ENCODE results near the gene NEDD4L.
A peak's percentile ranks its signal among the peaks of the same experiment; 100 is the strongest.

The NEDD4L gene

DNA sequence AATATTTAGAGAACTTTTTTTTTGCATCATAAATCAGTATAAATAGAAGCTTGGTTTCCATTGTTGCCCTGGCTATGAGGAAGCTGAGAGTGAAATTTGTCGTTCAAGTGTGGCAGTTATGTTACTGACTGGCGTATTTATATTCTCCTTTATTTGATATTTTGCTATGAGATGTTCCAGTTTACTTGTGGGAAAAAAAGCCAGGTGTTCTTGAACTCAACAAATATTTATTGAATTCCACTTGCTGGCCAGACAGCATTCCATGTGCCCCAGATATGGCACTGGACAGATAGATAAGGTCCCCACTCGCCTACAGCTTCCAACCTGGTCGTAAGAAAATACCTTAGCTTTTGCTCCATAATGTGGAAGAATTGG lies 44.7 kb downstream of the NEDD4L start:
- peaks cover 4 to 25% of the 10 kb centered on the region in 2 donors for H3K4me1 ChIP-seq (ENCODE audit: control insufficient read depth in 1 of 2, insufficient read depth in 2 of 2, low read length in 2 of 2)
- H3K4me3 ChIP-seq (ENCODE audit: low read depth in 1 of 2, low read length in 2 of 2), result no peak overlapping the region
- H3K27ac ChIP-seq (ENCODE audit: low read depth, low read length), result no peak overlapping the region
- no peak overlapping the region for H3K9ac ChIP-seq (ENCODE audit: low read depth in 1 of 2, low read length in 2 of 2)
- H3K36me3 ChIP-seq (ENCODE audit: control insufficient read depth in 1 of 2, insufficient read depth in 2 of 2, low read length in 2 of 2), result no peaks in the 10 kb centered on the region
- no peaks in the 10 kb centered on the region for H3K9me3 ChIP-seq (ENCODE audit: control insufficient read depth in 1 of 2, low read length in 2 of 2)
- no peaks in the 10 kb centered on the region for H3K27me3 ChIP-seq (ENCODE audit: control insufficient read depth in 1 of 2, insufficient read depth in 2 of 2, low read length in 2 of 2)

DNA sequence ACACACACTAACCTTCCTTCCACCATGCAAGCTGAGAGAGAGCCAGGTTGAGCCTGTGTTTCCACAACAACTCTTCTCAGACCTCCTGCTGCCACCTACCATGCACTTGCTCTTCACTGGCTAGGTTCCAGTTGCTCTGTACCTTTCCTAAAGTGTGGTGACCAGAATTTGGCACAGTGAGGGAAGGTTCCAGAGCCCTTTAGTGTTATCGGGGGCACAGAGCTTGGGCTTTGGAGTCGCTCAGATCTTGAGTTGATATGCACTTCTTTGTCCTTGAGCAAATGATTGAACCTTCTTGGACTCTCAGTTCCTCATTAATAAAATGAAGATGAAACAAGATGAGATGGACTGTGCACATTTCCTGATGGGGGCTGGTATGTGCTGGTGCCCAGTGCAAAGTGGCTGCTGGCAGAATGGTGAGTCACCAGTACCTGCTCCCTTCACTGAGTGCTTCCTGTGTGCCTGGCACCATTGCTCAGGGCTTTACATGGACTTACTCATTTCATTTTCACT lies 47.1 kb downstream of the NEDD4L start:
- Histone ChIP-seq H3K4me1 (ENCODE audit: control insufficient read depth in 1 of 2, insufficient read depth in 2 of 2, low read length in 2 of 2) (peaks cover 4 to 33% of the 10 kb centered on the region in 2 donors), H3K27ac (ENCODE audit: low read depth, low read length) (no peak overlapping the region), H3K9ac (ENCODE audit: low read depth in 1 of 2, low read length in 2 of 2) (no peak overlapping the region), H3K9me3 (ENCODE audit: control insufficient read depth in 1 of 2, low read length in 2 of 2) (no peaks in the 10 kb centered on the region), H3K36me3 (ENCODE audit: control insufficient read depth in 1 of 2, insufficient read depth in 2 of 2, low read length in 2 of 2) (no peaks in the 10 kb centered on the region), H3K27me3 (ENCODE audit: control insufficient read depth in 1 of 2, insufficient read depth in 2 of 2, low read length in 2 of 2) (no peaks in the 10 kb centered on the region), H3K4me3 (ENCODE audit: low read depth in 1 of 2, low read length in 2 of 2) (no peak overlapping the region)

DNA sequence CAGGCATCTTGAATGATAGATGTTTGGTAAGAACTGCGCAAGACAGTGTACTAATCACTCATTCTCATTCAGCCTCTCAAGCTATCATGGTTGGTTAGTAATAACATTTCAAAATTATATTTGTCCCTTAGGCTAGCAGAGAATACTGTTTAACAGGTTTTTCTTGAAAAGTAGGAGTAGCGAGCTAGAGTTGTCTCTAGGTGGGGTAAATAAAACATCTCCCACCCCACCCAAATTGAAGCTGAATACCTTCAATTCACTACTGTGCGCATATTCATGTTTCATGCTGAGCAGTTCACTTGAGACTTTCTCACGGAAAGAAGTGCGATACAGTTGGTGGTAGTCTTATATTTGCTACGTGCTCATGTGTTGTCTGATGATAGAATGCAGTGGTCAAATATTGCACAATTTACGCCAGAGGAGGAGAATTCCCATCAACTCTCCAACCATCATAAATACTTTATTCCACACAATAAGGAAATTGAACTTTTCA lies 49.3 kb downstream of the NEDD4L start:
- Histone ChIP-seq H3K27me3 (ENCODE audit: control insufficient read depth in 1 of 2, insufficient read depth in 2 of 2, low read length in 2 of 2) (no peaks in the 10 kb centered on the region), H3K9me3 (ENCODE audit: control insufficient read depth in 1 of 2, low read length in 2 of 2) (no peaks in the 10 kb centered on the region), H3K4me1 (ENCODE audit: control insufficient read depth in 1 of 2, insufficient read depth in 2 of 2, low read length in 2 of 2) (peaks cover 18 to 46% of the 10 kb centered on the region in 2 donors), H3K27ac (ENCODE audit: low read depth, low read length) (no peak overlapping the region), H3K4me3 (ENCODE audit: low read depth in 1 of 2, low read length in 2 of 2) (no peak overlapping the region), H3K36me3 (ENCODE audit: control insufficient read depth in 1 of 2, insufficient read depth in 2 of 2, low read length in 2 of 2) (no peaks in the 10 kb centered on the region), H3K9ac (ENCODE audit: low read depth in 1 of 2, low read length in 2 of 2) (no peak overlapping the region)

DNA sequence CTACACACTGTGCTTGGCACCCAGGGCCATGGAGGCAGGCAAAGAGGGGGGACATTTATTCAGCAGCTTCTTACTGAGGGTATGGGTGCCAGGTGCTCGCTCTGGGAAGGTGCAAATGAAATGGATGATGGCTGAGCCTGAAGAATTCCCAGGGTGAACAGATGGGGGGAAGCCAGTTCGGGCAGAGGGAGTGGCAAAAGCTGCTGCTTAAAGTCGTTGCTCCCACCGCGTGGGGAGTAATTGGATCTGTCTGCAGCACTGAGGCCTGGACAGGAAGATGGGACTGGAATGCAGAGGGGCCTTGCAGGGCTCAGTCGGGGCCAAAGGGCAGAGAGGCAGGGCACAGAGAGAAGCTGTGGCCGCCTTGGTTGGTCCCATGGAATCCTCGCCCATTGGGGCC lies 51.2 kb downstream of the NEDD4L start:
- Histone ChIP-seq H3K4me1 (ENCODE audit: control insufficient read depth in 1 of 2, insufficient read depth in 2 of 2, low read length in 2 of 2) (peaks cover 18 to 46% of the 10 kb centered on the region in 2 donors), H3K9ac (ENCODE audit: low read depth in 1 of 2, low read length in 2 of 2) (no peak overlapping the region), H3K27ac (ENCODE audit: low read depth, low read length) (no peak overlapping the region)

DNA sequence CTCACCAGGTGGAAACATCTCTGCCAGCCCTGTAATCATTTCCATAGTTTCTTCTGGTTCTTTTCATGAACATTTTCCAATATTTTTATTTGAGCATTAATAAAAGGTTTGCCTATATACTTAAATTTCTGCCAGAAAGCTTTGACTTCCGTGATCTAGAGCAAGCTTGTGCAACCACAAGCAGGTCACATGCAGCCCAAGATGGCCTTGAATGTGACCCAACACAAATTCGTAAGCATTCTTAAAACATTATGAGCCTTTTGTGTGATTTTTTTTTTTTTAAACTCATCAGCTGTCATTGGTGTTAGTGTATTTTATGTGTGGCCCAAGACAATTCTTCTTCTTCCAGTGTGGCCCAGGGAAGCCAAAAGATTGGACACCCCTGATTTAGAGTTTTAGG lies 51.6 kb downstream of the NEDD4L start:
- H3K36me3 ChIP-seq (ENCODE audit: control insufficient read depth in 1 of 2, insufficient read depth in 2 of 2, low read length in 2 of 2), result no peaks in the 10 kb centered on the region
- no peaks in the 10 kb centered on the region for H3K27me3 ChIP-seq (ENCODE audit: control insufficient read depth in 1 of 2, insufficient read depth in 2 of 2, low read length in 2 of 2)
- H3K4me3 ChIP-seq (ENCODE audit: low read depth in 1 of 2, low read length in 2 of 2), result no peak overlapping the region
- H3K27ac ChIP-seq (ENCODE audit: low read depth, low read length), result no peak overlapping the region
- H3K4me1 ChIP-seq (ENCODE audit: control insufficient read depth in 1 of 2, insufficient read depth in 2 of 2, low read length in 2 of 2), result peaks cover 18 to 48% of the 10 kb centered on the region in 2 donors
- H3K9me3 ChIP-seq (ENCODE audit: control insufficient read depth in 1 of 2, low read length in 2 of 2), result no peaks in the 10 kb centered on the region
- no peak overlapping the region for H3K9ac ChIP-seq (ENCODE audit: low read depth in 1 of 2, low read length in 2 of 2)

More for the DNA sequence above, 51.2 kb downstream of the NEDD4L start:
- Histone ChIP-seq H3K4me3 (ENCODE audit: low read depth in 1 of 2, low read length in 2 of 2) (no peak overlapping the region), H3K36me3 (ENCODE audit: control insufficient read depth in 1 of 2, insufficient read depth in 2 of 2, low read length in 2 of 2) (no peaks in the 10 kb centered on the region), H3K9me3 (ENCODE audit: control insufficient read depth in 1 of 2, low read length in 2 of 2) (no peaks in the 10 kb centered on the region), H3K27me3 (ENCODE audit: control insufficient read depth in 1 of 2, insufficient read depth in 2 of 2, low read length in 2 of 2) (no peaks in the 10 kb centered on the region)

DNA sequence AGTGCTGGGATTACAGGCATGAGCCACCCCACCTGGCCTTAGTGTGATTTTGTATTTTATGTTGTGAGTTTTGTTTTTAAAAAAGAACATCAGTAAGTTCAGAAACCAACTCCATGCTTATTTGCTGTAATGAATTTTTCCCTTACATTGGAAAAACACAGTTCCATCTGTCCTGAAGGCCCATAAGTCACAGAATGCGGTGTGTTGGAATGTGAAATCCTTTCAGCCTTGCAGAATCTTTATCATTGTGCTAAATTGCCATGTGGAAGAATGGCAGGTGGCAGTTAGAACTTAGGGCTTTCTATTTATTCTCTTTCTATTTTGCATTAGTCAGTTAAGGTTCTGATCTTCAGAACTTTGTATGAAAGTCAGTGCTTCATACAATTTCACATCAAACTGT lies 52.6 kb downstream of the NEDD4L start:
- no peaks in the 10 kb centered on the region for H3K27me3 ChIP-seq (ENCODE audit: control insufficient read depth in 1 of 2, insufficient read depth in 2 of 2, low read length in 2 of 2)
- no peak overlapping the region for H3K27ac ChIP-seq (ENCODE audit: low read depth, low read length)
- no peak overlapping the region for H3K9ac ChIP-seq (ENCODE audit: low read depth in 1 of 2, low read length in 2 of 2)
- no peaks in the 10 kb centered on the region for H3K36me3 ChIP-seq (ENCODE audit: control insufficient read depth in 1 of 2, insufficient read depth in 2 of 2, low read length in 2 of 2)
- H3K4me1 ChIP-seq (ENCODE audit: control insufficient read depth in 1 of 2, insufficient read depth in 2 of 2, low read length in 2 of 2), result peaks cover 18 to 38% of the 10 kb centered on the region in 2 donors
- no peaks in the 10 kb centered on the region for H3K9me3 ChIP-seq (ENCODE audit: control insufficient read depth in 1 of 2, low read length in 2 of 2)
- H3K4me3 ChIP-seq (ENCODE audit: low read depth in 1 of 2, low read length in 2 of 2), result peak overlapping the region; percentile 17 to 26

DNA sequence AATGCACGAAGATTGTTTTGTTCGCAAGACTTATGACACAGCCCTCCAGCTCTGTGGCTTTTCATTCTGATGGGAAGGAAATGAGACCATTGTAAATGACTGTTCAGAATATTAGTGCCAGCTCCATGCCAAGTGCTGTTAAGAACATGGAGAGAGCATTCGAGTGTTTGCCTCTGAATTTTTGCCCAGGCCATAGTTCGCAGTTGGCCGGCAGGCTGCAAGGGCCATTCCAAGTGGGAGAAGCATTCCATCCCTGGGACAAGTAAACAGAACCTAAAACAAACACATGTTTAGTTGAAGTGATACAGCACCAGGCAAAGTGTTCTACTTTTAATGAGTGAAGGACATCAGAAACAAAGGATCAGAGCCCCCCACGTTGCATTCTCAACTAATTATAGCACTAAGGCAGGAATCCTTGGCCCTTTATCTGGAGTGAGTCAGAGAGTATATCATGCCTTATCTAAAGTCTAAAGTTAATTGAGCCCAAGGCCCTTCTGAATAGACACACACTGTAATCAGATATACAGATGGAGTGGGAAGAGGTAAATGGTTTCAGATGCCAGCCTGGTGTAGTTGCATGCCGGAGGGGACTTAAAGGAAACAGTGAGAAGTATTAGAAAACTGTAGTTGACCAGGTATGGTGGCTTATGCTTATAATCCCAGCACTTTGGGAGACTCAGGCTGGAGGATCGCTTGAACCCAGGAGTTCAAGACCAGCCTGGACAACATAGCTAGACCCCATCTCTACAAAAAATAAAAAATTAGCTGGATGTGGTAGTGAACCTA lies 53.3 kb downstream of the NEDD4L start:
- Histone ChIP-seq H3K27me3 (ENCODE audit: control insufficient read depth in 1 of 2, insufficient read depth in 2 of 2, low read length in 2 of 2) (no peaks in the 10 kb centered on the region), H3K9me3 (ENCODE audit: control insufficient read depth in 1 of 2, low read length in 2 of 2) (no peaks in the 10 kb centered on the region), H3K9ac (ENCODE audit: low read depth in 1 of 2, low read length in 2 of 2) (no peak overlapping the region), H3K4me3 (ENCODE audit: low read depth in 1 of 2, low read length in 2 of 2) (peak overlapping the region; percentile 17 to 26), H3K36me3 (ENCODE audit: control insufficient read depth in 1 of 2, insufficient read depth in 2 of 2, low read length in 2 of 2) (no peaks in the 10 kb centered on the region), H3K4me1 (ENCODE audit: control insufficient read depth in 1 of 2, insufficient read depth in 2 of 2, low read length in 2 of 2) (peaks cover 18 to 34% of the 10 kb centered on the region in 2 donors), H3K27ac (ENCODE audit: low read depth, low read length) (peak overlapping the region; percentile 13)

DNA sequence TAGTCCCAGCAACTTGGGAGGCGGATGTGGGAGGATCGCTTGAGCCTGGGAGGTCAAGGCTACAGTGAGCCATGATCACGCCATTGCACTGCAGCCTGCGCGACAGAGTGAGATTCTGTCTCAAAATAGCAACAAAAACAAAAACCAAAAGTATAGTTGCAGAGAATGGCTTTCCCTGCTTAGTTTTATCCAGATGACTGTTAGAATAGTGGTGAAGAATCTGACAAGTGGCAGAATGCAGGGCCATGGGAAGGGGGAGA lies 53.8 kb downstream of the NEDD4L start:
- peak overlapping the region in 1 of 2 donors; percentile 26 for H3K4me3 ChIP-seq (ENCODE audit: low read depth in 1 of 2, low read length in 2 of 2)
- no peaks in the 10 kb centered on the region for H3K9me3 ChIP-seq (ENCODE audit: control insufficient read depth in 1 of 2, low read length in 2 of 2)
- H3K9ac ChIP-seq (ENCODE audit: low read depth in 1 of 2, low read length in 2 of 2), result no peak overlapping the region
- peaks cover 18 to 34% of the 10 kb centered on the region in 2 donors for H3K4me1 ChIP-seq (ENCODE audit: control insufficient read depth in 1 of 2, insufficient read depth in 2 of 2, low read length in 2 of 2)
- no peaks in the 10 kb centered on the region for H3K36me3 ChIP-seq (ENCODE audit: control insufficient read depth in 1 of 2, insufficient read depth in 2 of 2, low read length in 2 of 2)
- H3K27me3 ChIP-seq (ENCODE audit: control insufficient read depth in 1 of 2, insufficient read depth in 2 of 2, low read length in 2 of 2), result no peaks in the 10 kb centered on the region
- no peak overlapping the region for H3K27ac ChIP-seq (ENCODE audit: low read depth, low read length)

DNA sequence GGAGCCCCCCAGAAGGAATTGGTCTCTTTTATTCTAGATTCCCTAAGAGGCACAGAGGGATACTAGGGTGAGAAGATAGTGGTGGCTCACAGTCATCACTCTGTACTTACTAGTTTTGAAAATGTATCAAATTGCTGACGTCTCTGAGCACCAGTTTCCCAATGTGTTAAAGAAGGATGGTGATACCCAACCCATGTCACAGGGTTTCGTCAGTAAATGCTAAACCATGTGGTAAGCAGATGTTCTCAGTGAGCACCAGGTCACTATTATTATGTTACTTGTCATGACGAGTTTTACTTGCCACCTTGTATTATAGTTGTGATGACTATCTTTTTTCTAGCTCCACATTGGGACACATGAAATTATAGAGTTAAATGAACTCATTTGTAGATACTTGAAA lies 54.7 kb downstream of the NEDD4L start:
- Histone ChIP-seq H3K4me1 (ENCODE audit: control insufficient read depth in 1 of 2, insufficient read depth in 2 of 2, low read length in 2 of 2) (peaks cover 23 to 39% of the 10 kb centered on the region in 2 donors), H3K9ac (ENCODE audit: low read depth in 1 of 2, low read length in 2 of 2) (no peak overlapping the region), H3K36me3 (ENCODE audit: control insufficient read depth in 1 of 2, insufficient read depth in 2 of 2, low read length in 2 of 2) (no peaks in the 10 kb centered on the region), H3K4me3 (ENCODE audit: low read depth in 1 of 2, low read length in 2 of 2) (no peak overlapping the region), H3K27me3 (ENCODE audit: control insufficient read depth in 1 of 2, insufficient read depth in 2 of 2, low read length in 2 of 2) (no peaks in the 10 kb centered on the region), H3K27ac (ENCODE audit: low read depth, low read length) (no peak overlapping the region), H3K9me3 (ENCODE audit: control insufficient read depth in 1 of 2, low read length in 2 of 2) (no peaks in the 10 kb centered on the region)

DNA sequence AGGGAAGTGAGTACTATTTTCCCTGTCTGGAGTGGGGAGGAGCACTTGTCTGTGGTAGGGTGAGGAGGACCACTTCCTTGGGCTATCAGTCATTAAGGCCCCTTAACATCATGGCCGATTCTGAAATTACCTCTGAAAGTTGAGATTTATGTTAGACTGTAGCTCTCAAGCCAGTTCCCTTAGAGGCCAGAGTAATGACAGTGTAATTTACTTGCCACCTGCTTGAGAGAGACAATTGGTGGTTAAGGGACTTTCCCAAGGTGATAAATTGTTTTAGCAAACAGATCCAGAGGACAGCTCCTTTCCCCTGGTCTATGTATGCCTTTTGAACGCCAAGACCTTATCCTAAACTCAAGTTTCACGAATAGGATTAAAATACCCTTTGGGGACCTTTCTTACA lies 56.1 kb downstream of the NEDD4L start:
- Histone ChIP-seq H3K4me3 (ENCODE audit: low read depth in 1 of 2, low read length in 2 of 2) (no peak overlapping the region), H3K4me1 (ENCODE audit: control insufficient read depth in 1 of 2, insufficient read depth in 2 of 2, low read length in 2 of 2) (peaks cover 33 to 46% of the 10 kb centered on the region in 2 donors), H3K27me3 (ENCODE audit: control insufficient read depth in 1 of 2, insufficient read depth in 2 of 2, low read length in 2 of 2) (no peaks in the 10 kb centered on the region), H3K9ac (ENCODE audit: low read depth in 1 of 2, low read length in 2 of 2) (no peak overlapping the region), H3K36me3 (ENCODE audit: control insufficient read depth in 1 of 2, insufficient read depth in 2 of 2, low read length in 2 of 2) (no peaks in the 10 kb centered on the region), H3K27ac (ENCODE audit: low read depth, low read length) (no peak overlapping the region), H3K9me3 (ENCODE audit: control insufficient read depth in 1 of 2, low read length in 2 of 2) (no peaks in the 10 kb centered on the region)

Measured in duodenal mucosa (tissue), 2 donors.